Measurements from ENCODE around the gene RBM38. TPM values are rescaled to one million over a fixed set of nuclear protein-coding genes. Genes with fewer than 3 reads are reported as not detected.

RBM38 gene
- total RNA-seq, 1 experiment from 2014 or later = 39.9 TPM

DNA sequence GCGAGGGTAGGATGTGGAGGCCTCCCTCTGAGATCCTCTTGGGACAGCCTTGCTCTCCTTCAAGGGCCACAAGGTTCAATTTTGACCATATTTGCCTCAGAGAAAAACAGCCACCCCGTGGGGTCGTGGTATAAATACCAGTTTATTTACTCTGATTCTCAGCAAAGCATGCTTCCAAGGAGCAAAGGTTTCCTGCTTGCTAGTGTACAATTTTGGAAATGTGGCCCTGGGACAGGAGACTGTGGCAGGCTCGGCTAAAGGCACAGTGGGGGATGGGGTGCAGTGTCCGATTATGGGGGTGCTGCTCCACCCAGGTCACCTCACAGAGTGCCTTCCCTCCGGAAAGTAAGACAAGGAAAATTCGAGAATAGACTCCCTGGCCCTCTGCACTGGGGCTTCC lies 31.1 kb downstream of the RBM38 start:
- intact Hi-C loops (cut with micrococcal nuclease; ENCODE audit: unreplicated experiment) = no loop called here
- DNase-seq (ENCODE audit: low read depth, low spot score) = no peak
- no peak overlapping the region for H3K4me3 ChIP-seq (ENCODE audit: low read depth in 2 of 2, low read length in 2 of 2)
- no peak for ATAC-seq
- ChIA-PET POLR2A (no interaction called here), CTCF (no interaction called here)
- H3K4me1 ChIP-seq (ENCODE audit: control insufficient read depth, insufficient read depth, low read length) = no peaks in the 10 kb centered on the region
- no TSS peak for BruUV-seq (replicated peaks)
- no peaks in the 10 kb centered on the region for H3K9me3 ChIP-seq (ENCODE audit: control insufficient read depth, insufficient read depth, low read depth, low read length)
- TF ChIP-seq TCF7L2 (IDR thresholded peaks at IDR 0.05; ENCODE audit: low read depth, low read length) = no peak
- TF ChIP-seq SIN3A (IDR thresholded peaks at IDR 0.05; ENCODE audit: borderline replicate concordance, insufficient read depth, low read depth, low read length) = no peak
- TF ChIP-seq, protein P1, sequence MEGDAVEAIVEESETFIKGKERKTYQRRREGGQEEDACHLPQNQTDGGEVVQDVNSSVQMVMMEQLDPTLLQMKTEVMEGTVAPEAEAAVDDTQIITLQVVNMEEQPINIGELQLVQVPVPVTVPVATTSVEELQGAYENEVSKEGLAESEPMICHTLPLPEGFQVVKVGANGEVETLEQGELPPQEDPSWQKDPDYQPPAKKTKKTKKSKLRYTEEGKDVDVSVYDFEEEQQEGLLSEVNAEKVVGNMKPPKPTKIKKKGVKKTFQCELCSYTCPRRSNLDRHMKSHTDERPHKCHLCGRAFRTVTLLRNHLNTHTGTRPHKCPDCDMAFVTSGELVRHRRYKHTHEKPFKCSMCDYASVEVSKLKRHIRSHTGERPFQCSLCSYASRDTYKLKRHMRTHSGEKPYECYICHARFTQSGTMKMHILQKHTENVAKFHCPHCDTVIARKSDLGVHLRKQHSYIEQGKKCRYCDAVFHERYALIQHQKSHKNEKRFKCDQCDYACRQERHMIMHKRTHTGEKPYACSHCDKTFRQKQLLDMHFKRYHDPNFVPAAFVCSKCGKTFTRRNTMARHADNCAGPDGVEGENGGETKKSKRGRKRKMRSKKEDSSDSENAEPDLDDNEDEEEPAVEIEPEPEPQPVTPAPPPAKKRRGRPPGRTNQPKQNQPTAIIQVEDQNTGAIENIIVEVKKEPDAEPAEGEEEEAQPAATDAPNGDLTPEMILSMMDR (IDR thresholded peaks at IDR 0.05) = no peak
- TF ChIP-seq POLR2AphosphoS5 (IDR thresholded peaks at IDR 0.05; ENCODE audit: low read depth, low read length) = no peak
- TF ChIP-seq, protein P2, sequence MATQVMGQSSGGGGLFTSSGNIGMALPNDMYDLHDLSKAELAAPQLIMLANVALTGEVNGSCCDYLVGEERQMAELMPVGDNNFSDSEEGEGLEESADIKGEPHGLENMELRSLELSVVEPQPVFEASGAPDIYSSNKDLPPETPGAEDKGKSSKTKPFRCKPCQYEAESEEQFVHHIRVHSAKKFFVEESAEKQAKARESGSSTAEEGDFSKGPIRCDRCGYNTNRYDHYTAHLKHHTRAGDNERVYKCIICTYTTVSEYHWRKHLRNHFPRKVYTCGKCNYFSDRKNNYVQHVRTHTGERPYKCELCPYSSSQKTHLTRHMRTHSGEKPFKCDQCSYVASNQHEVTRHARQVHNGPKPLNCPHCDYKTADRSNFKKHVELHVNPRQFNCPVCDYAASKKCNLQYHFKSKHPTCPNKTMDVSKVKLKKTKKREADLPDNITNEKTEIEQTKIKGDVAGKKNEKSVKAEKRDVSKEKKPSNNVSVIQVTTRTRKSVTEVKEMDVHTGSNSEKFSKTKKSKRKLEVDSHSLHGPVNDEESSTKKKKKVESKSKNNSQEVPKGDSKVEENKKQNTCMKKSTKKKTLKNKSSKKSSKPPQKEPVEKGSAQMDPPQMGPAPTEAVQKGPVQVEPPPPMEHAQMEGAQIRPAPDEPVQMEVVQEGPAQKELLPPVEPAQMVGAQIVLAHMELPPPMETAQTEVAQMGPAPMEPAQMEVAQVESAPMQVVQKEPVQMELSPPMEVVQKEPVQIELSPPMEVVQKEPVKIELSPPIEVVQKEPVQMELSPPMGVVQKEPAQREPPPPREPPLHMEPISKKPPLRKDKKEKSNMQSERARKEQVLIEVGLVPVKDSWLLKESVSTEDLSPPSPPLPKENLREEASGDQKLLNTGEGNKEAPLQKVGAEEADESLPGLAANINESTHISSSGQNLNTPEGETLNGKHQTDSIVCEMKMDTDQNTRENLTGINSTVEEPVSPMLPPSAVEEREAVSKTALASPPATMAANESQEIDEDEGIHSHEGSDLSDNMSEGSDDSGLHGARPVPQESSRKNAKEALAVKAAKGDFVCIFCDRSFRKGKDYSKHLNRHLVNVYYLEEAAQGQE (IDR thresholded peaks at IDR 0.05; ENCODE audit: insufficient read depth in 1 of 2, low read depth in 2 of 2, low read length in 1 of 2) = no peak
- H3K27me3 ChIP-seq (ENCODE audit: control insufficient read depth, insufficient read depth, low read length) = no peaks in the 10 kb centered on the region
- in situ Hi-C loops (cut with HindIII; ENCODE audit: low pct_unique_long_range_greater_than_20kb, low sequenced_read_pairs) = no loop called here
- no peak overlapping the region for H3K27ac ChIP-seq (ENCODE audit: low read length)
- no peaks in the 10 kb centered on the region for H3K36me3 ChIP-seq (ENCODE audit: control insufficient read depth, insufficient read depth, low read length)

DNA sequence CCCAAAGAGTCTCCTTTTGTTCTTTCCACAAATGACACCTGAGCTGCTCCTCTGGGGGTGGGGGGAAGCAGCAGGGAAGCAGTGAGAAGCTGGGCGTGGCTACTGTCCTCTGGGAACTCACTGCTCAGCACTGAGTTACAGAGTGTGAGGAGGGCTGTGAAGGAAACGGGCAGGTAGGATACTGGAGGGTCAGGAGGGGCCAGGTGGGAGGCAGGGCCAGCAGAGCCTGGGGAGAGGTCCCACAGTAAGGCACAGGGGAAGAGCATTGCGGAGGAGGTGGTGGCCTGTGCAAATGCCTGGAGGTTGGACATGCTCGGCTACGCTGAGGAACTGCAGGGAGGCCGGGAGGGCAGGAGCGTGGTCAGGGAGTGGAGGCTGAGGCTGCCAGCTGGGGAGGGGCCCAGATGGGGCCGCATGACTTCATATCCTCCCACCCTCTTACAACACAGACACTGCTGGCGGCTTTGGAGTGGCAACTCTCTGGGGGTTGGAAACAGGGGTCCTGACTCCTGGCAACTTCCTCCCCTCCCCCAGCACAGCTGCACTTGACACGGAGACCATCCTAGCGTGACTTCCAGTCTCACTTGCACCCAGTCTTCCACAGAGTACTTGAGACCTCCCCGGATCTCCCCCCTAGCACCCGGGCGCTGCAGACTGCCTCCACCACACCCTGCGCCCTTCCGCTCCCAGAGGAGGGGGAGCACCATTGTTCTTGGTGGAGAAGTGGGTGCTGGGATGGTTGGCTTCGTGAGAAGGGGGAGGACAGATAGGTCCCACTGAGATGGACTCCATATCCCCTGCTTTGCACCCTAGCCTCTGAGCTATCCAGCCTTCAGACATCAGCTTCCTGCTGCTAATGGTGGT lies 34.2 kb downstream of the RBM38 start:
- TF ChIP-seq, protein P1 (IDR thresholded peaks at IDR 0.05) = no peak
- TF ChIP-seq SIN3A (IDR thresholded peaks at IDR 0.05; ENCODE audit: borderline replicate concordance, insufficient read depth, low read depth, low read length) (no peak), POLR2AphosphoS5 (IDR thresholded peaks at IDR 0.05; ENCODE audit: low read depth, low read length) (no peak)
- Histone ChIP-seq H3K27me3 (ENCODE audit: control insufficient read depth, insufficient read depth, low read length) (no peaks in the 10 kb centered on the region), H3K4me1 (ENCODE audit: control insufficient read depth, insufficient read depth, low read length) (no peaks in the 10 kb centered on the region), H3K36me3 (ENCODE audit: control insufficient read depth, insufficient read depth, low read length) (no peaks in the 10 kb centered on the region), H3K9me3 (ENCODE audit: control insufficient read depth, insufficient read depth, low read depth, low read length) (no peaks in the 10 kb centered on the region), H3K27ac (ENCODE audit: low read length) (no peak overlapping the region), H3K4me3 (ENCODE audit: low read depth in 2 of 2, low read length in 2 of 2) (no peak overlapping the region)
- no peak for ATAC-seq
- ChIA-PET CTCF (no interaction called here), POLR2A (no interaction called here)
- no peak for DNase-seq (ENCODE audit: low read depth, low spot score)
- in situ Hi-C loops (cut with HindIII; ENCODE audit: low pct_unique_long_range_greater_than_20kb, low sequenced_read_pairs) (no loop called here), intact Hi-C loops (cut with micrococcal nuclease; ENCODE audit: unreplicated experiment) (no loop called here)
- no TSS peak for BruUV-seq (replicated peaks)

Measured in Panc1 (cell line).